HEK293 (cell line): ENCODE results near the gene AFF2.

Source experiments
- BCL11A ChIP-seq: fragments of 450-650 bp; formaldehyde crosslinking; IDR thresholded peaks from 2 replicates; pipeline ENCODE4 v1.5.1; 2016; ENCODE audit warnings: low read depth, missing biosample characterization, missing genetic modification characterization
- HOXA7 ChIP-seq: sonication (generic); formaldehyde crosslinking; IDR thresholded peaks from 2 replicates; pipeline ENCODE4 v1.8.1; 2022; ENCODE audit warnings: missing genetic modification reagents, borderline replicate concordance
- ZBTB1 ChIP-seq: fragments of 450-650 bp; formaldehyde crosslinking; IDR thresholded peaks from 2 replicates; pipeline ENCODE4 v1.5.1; 2016; ENCODE audit warnings: missing biosample characterization, missing genetic modification characterization
- ZNF24 ChIP-seq: fragments of 450-650 bp; formaldehyde crosslinking; IDR thresholded peaks from 2 replicates; pipeline ENCODE4 v1.5.1; 2016; ENCODE audit warnings: missing biosample characterization, missing genetic modification characterization
- ZNF335 ChIP-seq: fragments of 450-650 bp; formaldehyde crosslinking; conservative IDR thresholded peaks from 2 replicates; pipeline ENCODE4 v1.5.1; 2016; ENCODE audit warnings: missing biosample characterization, missing genetic modification characterization
- ZSCAN30 ChIP-seq: fragments of 450-650 bp; IDR thresholded peaks from 2 replicates; pipeline ENCODE4 v1.5.1; 2018; ENCODE audit warnings: missing biosample characterization, mild to moderate bottlenecking, missing genetic modification characterization, moderate library complexity
- TF ChIP-seq, protein P1 (sequence below): fragments of 450-650 bp; formaldehyde crosslinking; IDR thresholded peaks from 2 replicates; pipeline ENCODE4 v1.5.1; 2016; ENCODE audit warnings: missing biosample characterization, missing genetic modification characterization
- TF ChIP-seq, protein P2 (sequence below): fragments of 450-650 bp; formaldehyde crosslinking; IDR thresholded peaks from 2 replicates; pipeline ENCODE4 v1.5.1; 2016; ENCODE audit warnings: missing biosample characterization, missing genetic modification characterization

DNA sequence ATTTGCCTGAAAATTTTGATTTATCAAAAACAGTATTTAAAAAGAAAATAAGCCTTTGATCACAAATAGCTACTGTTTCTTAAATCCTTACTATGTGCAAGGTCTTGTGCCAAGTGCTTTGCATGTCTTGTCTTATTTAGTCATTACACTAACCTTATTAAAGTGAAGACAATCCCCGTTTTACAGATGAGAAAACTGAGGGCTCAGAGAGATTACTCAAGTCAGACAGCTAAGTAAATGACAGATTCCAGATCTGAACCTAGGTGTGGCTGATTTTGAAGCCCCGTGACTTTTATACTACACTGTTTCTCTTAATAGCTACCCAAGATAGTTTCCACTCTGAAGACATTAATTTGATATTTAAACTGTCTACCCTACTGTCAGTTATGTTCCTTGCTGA is 38.2 kb downstream of the AFF2 start:
- TF ChIP-seq, protein P1, sequence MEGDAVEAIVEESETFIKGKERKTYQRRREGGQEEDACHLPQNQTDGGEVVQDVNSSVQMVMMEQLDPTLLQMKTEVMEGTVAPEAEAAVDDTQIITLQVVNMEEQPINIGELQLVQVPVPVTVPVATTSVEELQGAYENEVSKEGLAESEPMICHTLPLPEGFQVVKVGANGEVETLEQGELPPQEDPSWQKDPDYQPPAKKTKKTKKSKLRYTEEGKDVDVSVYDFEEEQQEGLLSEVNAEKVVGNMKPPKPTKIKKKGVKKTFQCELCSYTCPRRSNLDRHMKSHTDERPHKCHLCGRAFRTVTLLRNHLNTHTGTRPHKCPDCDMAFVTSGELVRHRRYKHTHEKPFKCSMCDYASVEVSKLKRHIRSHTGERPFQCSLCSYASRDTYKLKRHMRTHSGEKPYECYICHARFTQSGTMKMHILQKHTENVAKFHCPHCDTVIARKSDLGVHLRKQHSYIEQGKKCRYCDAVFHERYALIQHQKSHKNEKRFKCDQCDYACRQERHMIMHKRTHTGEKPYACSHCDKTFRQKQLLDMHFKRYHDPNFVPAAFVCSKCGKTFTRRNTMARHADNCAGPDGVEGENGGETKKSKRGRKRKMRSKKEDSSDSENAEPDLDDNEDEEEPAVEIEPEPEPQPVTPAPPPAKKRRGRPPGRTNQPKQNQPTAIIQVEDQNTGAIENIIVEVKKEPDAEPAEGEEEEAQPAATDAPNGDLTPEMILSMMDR (tag by site-specific recombination), result no peak
- TF ChIP-seq ZBTB1 (tag by site-specific recombination), result no peak
- no peak for TF ChIP-seq BCL11A (tag by site-specific recombination)
- TF ChIP-seq HOXA7 (CRISPR knock-in tag), result no peak
- TF ChIP-seq ZSCAN30 (tag by site-specific recombination), result no peak
- TF ChIP-seq, protein P2, sequence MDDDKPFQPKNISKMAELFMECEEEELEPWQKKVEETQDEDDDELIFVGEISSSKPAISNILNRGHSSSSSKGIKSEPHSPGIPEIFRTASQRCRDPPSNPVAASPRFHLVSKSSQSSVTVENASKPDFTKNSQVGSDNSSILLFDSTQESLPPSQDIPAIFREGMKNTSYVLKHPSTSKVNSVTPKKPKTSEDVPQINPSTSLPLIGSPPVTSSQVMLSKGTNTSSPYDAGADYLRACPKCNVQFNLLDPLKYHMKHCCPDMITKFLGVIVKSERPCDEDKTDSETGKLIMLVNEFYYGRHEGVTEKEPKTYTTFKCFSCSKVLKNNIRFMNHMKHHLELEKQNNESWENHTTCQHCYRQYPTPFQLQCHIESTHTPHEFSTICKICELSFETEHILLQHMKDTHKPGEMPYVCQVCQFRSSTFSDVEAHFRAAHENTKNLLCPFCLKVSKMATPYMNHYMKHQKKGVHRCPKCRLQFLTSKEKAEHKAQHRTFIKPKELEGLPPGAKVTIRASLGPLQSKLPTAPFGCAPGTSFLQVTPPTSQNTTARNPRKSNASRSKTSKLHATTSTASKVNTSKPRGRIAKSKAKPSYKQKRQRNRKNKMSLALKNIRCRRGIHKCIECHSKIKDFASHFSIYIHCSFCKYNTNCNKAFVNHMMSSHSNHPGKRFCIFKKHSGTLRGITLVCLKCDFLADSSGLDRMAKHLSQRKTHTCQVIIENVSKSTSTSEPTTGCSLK (tag by site-specific recombination), result no peak
- no peak for TF ChIP-seq ZNF335 (tag by site-specific recombination)
- TF ChIP-seq ZNF24, result no peak
